Measurements from ENCODE around the gene GIMAP1.

The GIMAP1 gene

DNA sequence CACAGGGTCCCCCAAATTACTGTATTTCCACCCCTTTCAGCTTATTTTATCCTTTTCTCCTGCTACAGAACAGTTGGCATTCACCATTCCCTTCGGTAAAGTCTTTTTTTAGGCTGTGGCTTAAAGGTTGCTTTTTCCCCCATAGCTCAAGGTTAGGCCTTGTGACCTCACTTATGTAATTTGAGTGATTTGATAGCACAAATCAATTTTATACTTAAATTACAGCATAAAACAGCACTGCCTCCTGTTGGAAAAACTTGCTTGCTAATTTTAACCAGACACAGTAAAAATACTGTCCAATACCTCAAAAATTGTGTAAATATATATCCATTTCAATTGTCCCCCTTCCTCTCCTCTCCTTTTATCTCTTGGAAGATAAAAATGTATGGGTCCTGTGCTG is 7.1 kb downstream of the GIMAP1 start:
- no peak for DNase-seq

DNA sequence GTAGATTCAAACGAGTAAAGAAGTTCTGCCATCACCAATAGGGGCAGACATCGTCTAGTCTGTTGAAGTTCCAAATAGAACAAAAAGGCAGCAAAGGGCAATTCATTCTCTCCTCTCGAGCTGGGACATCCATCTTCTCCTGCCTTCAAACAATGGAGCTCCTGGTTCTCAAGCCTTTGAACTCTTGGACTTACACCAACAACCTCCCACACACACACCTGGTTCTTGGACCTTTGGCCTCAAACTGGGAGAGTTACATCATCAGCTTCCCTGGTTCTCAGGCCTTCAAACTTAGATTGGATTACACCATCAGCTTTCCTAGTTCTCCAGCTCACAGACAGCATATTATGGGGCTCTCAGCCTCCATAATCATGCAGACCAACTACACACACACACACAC is 11.0 kb downstream of the GIMAP1 start:
- DNase-seq: no peak

DNA sequence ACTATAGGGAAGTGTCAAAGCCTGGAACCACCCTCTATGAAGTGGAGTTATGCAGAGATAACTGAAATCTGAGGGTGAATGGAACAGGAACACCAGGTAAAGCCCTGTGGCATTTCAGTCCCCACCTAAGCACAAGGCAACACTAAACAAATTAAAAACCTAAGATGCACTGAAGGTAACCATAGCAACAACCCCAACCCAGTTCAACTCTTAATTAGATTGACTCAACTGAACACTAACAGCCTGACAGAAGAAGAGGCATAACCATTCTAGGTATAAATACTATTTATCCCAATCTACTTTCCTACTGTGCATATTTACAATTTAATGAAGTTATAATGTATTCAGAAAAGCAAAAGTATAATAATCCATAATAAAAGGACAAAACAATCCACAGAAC is 11.6 kb downstream of the GIMAP1 start:
- DNase-seq: no peak

DNA sequence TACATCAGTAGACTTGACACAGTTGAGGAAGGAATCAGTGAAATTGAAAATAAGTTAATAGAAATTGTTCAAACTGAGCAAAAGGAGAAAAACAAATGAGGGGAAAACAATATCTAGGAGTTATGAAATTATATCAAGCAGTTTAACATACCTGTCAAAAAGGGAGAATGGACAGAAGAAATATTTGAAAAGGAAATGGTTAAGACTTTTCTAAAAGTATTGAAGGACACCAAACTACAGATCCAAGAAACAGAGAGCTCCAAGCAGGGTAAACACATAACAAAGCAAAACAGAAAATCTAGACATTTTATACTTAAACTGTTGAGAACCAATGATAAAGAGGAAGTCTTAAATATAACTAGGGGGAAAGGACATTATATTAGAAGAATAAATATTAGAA is 12.2 kb downstream of the GIMAP1 start:
- DNase-seq: no peak

DNA sequence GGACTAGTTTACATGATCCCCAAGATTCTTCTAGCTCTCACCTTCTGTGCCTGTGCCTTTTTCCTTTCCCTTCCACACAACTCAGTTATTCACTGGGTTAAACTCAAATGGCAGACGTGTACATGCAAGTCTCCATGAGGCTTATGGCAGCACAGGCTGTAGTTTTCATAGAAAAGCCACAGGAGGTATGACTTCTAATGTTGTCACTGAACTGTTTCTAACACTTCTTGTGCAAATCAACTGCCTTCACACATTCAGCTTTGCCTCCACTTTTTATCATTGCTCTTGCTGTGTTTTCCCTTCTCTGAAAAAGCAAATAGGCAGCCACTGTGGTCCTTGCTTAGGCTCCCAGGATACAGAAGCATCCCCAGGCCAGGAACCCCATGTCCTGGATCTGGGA is 15.5 kb downstream of the GIMAP1 start:
- DNase-seq: no peak

DNA sequence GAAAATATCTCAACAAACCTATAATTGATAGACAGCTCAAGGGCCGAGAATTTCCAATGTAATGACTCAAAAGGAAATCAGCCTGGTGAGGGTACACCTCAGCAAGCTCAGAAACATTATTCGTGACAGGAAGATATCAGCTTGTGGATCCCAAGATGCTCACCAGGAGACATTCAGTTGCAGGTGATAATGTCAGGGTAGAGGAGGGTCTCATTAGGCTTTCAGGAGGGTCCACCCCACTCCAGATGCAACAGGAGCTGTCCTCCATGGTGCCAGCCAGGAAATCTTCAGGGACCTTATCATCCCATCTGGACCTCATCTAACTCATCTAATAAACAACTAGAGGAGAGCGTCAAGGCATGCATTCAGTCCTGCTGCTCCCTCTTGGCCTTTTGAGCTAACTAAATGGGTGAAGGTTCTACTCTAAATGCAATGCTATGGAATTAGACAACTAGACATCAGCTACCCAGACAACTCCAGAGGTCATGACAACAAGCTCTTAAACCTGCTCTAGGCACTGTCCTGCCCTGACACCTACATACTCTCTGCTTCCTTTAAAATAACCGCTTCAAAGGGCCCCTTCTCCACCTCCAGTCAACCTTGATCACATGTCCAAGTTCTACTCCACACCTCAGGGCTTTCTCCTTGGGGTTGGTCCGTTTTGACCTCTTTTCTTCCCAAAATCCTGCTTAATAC is 16.5 kb downstream of the GIMAP1 start:
- DNase-seq: no peak

DNA sequence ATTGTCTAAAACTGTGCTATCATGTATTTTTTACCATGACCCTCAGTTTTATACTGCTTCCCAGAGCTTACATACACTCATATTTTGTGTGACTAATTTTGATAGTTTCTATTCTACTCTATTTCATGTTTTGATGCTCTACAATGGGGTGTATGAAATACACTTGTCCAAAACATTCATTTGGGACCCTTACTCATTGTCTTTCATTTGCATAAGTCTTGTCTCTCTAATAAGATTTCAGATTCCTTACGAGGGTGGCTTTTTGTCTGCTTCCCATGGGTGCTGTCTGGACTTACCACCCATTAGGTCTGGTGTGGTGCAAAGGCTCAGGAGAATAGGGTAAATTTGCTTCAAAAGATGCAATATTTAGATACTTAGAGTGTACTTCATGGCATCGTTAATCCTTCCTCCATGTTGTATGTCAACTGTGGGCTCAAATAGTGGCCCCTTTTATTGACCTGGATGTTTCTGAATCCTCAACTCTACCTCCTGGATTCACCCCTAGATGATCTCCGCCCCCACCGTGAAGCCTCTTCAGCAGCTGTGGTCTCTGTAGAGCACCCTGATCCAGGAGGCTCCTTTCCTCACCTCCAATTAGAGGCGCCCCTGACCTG is 17.2 kb downstream of the GIMAP1 start:
- no peak for DNase-seq

DNA sequence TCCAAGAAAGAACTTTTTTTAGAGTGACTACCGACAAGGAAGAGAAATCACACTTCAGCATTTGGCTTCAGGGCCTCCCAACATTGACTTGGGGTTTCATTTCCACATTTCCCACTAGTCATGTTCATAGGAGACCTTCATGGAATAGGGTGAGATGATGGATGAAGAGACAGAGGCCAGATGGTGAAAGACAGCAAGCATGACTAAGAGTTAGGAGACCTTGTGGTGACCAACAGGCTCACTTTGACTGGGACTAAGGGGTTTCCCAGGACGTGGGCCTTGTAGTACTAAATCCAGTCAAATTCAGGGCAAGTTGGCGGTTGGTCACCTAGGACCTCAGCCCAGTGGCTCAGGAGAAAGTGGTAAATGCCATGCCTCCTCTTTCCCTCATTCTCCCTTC is 17.8 kb downstream of the GIMAP1 start:
- DNase-seq: no peak

DNA sequence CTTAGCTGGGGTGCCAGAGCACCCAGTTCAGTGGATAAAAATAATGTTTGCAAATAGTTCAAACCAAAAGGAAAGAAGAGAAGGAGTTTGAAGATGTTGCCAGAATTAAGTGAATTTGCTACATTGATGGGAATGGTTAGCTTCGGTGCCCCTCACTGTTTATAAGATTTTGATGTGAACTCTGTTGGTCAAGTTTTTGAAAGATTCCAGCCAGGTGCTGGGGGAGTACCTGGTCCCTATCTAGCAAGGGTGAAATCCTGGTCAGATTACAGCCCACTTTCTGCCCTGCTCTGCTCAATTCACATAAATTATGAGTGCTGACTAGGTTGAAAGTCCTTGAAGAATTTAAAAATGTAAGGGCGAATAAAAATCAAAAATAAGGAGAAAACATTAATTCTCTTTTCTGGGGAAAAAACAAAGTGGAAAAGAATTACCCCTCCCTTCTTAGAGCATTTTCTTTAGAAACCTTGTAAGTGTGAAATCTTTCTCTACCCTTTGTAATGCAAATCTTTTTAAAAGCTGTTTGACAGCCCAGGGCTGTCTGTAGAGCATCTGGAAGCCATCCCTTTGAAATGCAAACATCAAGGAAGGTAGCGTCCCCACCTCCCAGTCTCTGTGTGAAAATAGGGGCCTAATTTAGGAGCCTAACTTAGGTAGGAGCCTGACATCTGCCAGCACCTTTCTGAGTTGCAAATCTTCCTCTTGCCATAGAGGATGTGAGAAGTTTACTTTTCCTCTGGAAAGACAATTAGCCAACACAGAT is 19.4 kb downstream of the GIMAP1 start:
- no peak for DNase-seq

DNA sequence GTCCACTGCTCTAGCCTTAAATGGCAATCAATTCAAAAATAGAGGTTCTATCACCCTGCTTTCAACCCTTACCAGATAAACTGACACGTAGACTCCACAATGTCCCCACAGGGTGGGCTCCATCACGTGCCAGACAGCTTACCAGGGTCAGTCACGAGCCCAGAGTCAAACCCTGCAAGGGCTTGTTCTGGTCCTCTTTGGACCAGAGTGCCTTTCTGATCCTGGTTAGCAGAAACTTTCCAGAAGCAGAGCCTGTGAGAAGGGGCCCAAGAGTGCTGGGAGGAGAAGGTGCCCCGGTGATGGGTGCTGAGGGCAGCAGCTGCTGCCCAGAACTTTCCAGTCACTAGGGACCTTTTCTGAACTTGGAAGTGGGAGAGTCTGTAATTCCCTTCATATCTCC is 20.5 kb downstream of the GIMAP1 start:
- no peak for DNase-seq

DNA sequence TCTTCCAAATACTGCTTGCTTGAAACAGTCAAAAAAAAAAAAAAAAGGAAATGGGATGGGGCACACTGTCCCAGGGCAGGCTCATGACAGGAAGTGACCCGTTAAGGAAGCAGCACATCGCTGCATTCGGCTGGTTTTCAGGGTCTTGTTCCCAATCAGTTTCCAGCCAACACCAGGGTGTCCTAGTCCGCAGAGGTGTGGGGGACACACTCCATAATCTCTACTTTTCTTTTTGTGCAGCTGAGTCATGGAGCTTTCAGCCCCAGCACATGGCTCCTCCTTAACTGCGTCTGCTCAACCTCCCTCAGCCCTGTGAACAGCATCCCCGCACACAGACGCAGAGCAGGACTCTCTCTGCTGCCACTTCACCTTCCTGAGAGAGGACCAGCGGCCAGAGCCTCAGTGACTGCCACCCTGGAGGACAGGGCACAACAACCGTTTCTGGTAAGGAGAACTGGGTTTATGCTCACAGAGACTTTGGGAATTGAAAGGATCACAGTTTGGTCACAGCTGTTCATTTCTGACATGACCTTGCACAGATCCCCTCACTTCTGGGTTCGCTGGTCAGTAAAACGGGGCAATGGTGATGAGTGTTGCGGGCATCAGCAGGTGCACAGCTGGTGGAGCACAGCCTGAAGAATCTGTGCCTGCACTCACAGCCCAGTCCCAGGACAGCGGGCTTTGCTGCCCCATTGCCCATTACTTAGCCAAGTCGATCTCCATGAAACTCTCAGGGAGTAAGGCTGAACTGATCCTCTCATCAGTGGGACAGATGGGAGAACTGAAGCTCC is 21.0 kb downstream of the GIMAP1 start, which contains the start of gene GIMAP5:
GIMAP5 (plus strand) TSS at position 154 of the 791 bp plus-strand sequence. CDS start 3,467 bp downstream, outside the sequence.
- peak; percentile 68 for DNase-seq

DNA sequence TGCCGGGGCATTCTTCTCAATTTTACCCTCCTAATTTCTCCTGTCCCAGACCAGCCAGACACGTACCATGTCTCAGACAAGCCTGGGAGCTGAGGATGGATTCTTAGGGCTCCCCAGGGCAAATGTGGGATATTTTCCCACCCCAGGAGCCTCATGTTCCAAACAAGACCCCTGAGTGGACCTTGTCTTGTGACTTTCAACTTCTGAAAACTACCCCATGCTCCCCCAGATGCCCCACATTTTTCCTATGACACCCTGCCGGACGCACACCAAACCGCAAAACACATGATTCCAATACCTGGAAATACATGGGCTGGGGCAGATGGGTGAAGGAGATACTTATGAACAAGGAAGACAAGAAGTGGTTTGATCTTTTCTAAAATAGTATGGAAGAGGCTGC is 21.7 kb downstream of the GIMAP1 start:
- DNase-seq: no peak

DNA sequence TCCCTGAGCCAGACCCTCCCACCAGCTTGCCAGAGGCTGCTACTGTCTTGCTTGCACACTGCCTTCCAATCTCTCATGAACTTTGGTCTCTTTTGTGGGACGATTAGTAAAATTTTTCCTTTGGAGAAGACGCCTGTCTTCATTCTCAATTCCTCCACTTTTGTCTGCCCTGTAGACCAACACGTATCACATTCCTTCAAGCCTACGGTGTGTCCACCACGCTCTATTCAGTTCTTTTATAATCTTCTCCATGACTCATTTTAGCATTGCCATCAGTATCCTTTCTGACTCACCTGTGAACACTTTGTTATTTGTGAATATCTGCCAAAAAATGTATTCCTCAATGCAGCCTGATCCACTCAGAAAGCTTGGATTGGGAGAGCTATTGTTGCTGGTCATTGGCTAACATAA is 22.2 kb downstream of the GIMAP1 start:
- no peak for DNase-seq

DNA sequence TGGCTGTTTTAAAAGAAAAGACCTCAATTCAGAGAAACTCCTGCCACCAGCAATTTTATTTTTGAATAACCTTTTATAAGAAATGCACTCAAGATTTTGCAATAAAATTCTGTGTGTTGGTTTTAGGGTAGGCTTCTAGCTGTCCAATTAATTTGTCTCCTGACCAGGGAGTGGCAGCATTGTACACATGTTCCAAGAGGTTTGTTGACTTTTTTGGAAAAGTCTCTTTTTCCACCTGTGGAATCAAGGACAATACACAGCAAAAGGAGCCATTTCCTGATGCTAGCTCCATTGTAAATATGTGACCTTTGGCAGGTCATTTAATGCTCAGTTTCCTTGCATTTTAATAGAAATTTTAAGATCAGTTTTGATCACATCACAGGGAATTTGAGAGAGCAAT is 22.6 kb downstream of the GIMAP1 start:
- DNase-seq: no peak

DNA sequence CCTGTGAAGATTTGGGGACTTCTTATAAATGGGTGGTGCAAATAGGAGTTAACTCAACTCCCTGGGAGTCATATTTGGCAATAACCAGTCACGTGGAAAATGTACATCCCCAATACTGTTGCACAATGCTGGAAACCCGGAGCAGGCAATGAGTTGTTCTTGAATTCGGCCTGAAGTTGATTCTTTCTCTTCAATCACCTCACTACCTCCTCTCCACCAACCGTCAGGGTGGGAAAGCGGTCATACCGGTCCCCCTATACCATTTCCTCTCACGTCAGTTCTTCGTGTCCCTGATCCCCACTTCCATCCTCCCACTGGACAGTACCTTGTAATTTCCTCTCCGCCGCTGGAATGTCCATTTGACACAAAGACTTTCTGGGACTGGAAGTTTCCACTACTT is 23.6 kb downstream of the GIMAP1 start:
- no peak for DNase-seq

DNA sequence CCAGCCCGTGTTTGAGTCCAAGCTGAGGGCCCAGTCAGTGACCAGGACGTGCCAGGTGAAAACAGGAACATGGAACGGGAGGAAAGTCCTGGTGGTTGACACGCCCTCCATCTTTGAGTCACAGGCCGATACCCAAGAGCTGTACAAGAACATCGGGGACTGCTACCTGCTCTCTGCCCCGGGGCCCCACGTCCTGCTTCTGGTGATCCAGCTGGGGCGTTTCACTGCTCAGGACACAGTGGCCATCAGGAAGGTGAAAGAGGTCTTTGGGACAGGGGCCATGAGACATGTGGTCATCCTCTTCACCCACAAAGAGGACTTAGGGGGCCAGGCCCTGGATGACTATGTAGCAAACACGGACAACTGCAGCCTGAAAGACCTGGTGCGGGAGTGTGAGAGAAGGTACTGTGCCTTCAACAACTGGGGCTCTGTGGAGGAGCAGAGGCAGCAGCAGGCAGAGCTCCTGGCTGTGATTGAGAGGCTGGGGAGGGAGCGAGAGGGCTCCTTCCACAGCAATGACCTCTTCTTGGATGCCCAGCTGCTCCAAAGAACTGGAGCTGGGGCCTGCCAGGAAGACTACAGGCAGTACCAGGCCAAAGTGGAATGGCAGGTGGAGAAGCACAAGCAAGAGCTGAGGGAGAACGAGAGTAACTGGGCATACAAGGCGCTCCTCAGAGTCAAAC is 26.0 kb downstream of the GIMAP1 start:
- DNase-seq: no peak

DNA sequence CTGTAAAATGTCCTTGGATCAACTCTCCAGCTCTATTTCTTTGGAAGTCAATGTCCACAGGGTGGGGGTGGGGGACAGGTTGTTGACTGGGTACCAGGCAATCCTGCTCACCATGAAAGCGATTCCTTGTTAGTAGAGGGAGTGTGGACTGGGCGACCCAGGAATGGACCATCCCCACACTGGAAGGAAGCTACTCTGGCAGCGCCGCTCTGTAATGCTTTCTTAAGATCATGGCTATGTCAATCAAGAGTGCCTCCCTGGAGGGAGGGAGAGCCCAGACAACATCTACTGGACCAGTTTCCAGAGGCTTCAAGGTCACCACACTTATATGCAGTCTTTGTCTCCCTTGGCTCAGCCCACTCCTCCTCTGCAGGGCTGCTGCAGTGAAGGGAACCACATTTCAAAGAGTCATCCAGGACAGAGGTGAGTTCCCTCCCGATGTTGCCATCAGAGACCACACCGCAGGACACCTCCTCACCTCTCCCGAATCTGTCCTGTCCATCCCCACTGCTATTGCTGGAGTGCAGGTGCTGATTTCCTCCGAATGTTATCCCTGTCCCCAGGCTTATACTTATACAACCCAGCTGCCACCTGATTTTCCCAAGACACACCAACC is 27.7 kb downstream of the GIMAP1 start:
- DNase-seq: no peak

DNA sequence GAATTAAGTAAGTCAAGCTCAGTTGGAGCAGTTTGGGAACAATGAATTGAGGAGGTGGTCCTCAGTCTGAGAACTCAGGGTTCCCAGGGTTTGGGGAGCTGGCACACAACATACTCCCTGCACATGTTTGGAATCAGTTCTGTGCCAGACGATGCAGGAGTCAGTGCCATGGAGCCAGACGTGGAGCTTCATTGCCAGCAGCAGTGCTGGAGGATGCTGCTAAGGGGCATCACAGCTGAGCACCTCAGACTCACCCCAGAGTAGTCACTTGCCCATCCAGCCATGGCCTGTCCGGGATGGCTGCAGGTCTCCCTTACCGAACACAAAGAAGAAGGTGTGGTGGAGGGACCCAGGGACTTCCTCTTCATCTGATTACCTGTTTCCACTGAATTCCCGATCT is 28.7 kb downstream of the GIMAP1 start:
- no peak for DNase-seq

DNA sequence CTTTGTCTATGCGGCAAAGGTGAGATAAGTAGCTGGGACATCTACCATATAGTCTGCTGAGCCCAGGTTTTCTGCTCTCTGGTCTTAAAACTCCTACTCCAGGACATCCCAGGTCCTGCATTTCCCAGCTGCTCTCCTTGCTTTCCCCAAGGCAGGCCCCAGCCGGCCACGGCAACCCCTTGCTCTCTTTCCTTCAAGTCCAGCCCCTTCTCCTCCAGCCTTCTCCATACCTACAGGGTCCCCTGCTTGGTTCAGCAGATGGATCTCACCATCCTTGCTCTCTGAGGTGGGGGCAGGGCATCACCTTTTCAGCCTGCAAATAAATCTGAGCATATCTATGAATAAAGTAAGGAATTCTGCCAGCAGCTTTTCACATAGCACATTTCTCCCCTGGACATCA is 29.5 kb downstream of the GIMAP1 start:
- no peak for DNase-seq

DNA sequence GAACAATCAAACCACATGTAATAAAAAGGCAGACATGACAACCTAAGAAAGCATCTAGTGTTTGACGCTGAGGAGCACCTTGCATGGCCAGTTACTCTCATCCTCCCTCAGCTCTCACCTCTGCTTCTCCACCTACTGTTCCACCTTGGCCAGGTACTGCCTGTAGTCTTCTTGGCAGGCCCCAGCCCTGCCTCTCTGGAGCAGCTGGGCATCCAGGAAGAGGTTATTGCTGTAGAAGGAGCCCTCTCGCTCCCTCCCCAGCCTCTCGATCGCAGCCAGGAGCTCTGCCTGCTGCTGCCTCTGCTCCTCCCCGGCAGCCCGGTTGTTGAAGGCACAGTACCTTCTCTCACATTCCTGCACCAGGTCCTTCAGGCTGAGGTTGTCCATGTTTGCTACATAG is 30.5 kb downstream of the GIMAP1 start:
- DNase-seq: no peak

DNA sequence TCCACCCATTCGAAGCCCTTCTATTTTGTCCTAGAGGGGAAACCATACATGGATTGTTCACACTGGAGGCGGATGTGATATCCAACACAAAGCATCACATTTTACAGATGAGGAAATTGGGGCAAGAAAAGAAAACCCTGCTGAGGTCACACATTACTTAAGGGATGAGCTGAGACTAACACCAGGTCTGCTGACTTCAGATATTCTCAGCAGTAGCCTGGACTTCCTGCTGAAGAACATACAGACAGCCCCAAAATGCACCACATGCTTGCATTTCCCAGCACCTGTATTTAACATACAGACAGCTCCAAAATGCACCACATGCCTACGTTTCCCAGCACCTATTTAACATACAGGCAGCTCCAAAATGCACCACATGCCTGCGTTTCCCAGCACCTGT is 32.0 kb downstream of the GIMAP1 start:
- no peak for DNase-seq

DNA sequence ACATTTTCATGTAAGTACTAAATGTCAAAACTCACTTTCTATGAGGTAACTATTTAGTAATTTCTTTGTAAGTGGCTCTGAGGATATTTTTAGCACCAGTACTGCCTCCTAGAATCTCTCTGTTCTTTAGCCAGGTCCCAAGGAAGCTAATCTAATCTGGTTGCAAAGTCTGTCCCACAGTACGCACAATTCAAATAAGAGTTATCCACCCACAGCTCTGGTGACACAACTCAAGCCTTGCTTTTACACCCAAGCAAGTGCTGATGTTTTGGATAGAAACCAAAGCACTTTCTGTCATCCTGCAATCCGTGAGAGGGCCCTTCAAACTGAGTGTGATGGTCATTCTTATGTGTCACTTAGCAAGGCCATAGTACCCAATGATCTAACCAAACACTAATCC is 35.3 kb downstream of the GIMAP1 start:
- no peak for DNase-seq
